ENCODE data around the gene GFY.

GFY gene

GRCh38 chr19:49427339-49427738, 2.2 kb downstream of the GFY start:
- no peak for DNase-seq (ENCODE audit: low read depth)

GRCh38 chr19:49427855-49428546, 2.8 kb downstream of the GFY start:
- H3K4me3 ChIP-seq (ENCODE audit: low read depth, low read length) = no peak overlapping the region
- no peak for DNase-seq (ENCODE audit: low read depth)

More at GRCh38 chr19:49427339-49427738, 2.2 kb downstream of the GFY start:
- H3K4me3 ChIP-seq (ENCODE audit: low read depth, low read length) = no peak overlapping the region

GRCh38 chr19:49428547-49429451, 3.6 kb downstream of the GFY start:
- no peak overlapping the region for H3K4me3 ChIP-seq (ENCODE audit: low read depth, low read length)

GRCh38 chr19:49430172-49430677, 5.0 kb downstream of the GFY start:
- DNase-seq (ENCODE audit: low read depth) = no peak
- no peak overlapping the region for H3K4me3 ChIP-seq (ENCODE audit: low read depth, low read length)

More at GRCh38 chr19:49428547-49429451, 3.6 kb downstream of the GFY start:
- DNase-seq (ENCODE audit: low read depth) = no peak

GRCh38 chr19:49430678-49431329, 5.6 kb downstream of the GFY start:
- H3K4me3 ChIP-seq (ENCODE audit: low read depth, low read length) = no peak overlapping the region
- no peak for DNase-seq (ENCODE audit: low read depth)

GRCh38 chr19:49431330-49431749, 6.2 kb downstream of the GFY start:
- H3K4me3 ChIP-seq (ENCODE audit: low read depth, low read length) = no peak overlapping the region
- DNase-seq (ENCODE audit: low read depth) = no peak

- no peak overlapping the region for H3K4me3 ChIP-seq (ENCODE audit: low read depth, low read length)
- no peak for DNase-seq (ENCODE audit: low read depth)
These were observed 7.2 kb downstream of the GFY start for GRCh38 chr19:49432141-49433073.

GRCh38 chr19:49433240-49433901, 8.2 kb downstream of the GFY start:
- no peak for DNase-seq (ENCODE audit: low read depth)
- H3K4me3 ChIP-seq (ENCODE audit: low read depth, low read length) = no peak overlapping the region

GRCh38 chr19:49434907-49435583, 9.9 kb downstream of the GFY start:
- no peak for DNase-seq (ENCODE audit: low read depth)
- H3K4me3 ChIP-seq (ENCODE audit: low read depth, low read length) = no peak overlapping the region

- DNase-seq (ENCODE audit: low read depth) = no peak
These were observed 10.5 kb downstream of the GFY start for GRCh38 chr19:49435670-49436069.

GRCh38 chr19:49436381-49437017, 11.3 kb downstream of the GFY start:
- no peak for DNase-seq (ENCODE audit: low read depth)
- no peak overlapping the region for H3K4me3 ChIP-seq (ENCODE audit: low read depth, low read length)

More at GRCh38 chr19:49435670-49436069, 10.5 kb downstream of the GFY start:
- no peak overlapping the region for H3K4me3 ChIP-seq (ENCODE audit: low read depth, low read length)

GRCh38 chr19:49437231-49437630, 12.0 kb downstream of the GFY start:
- no peak overlapping the region for H3K4me3 ChIP-seq (ENCODE audit: low read depth, low read length)
- no peak for DNase-seq (ENCODE audit: low read depth)

GRCh38 chr19:49438261-49438660, 13.1 kb downstream of the GFY start:
- no peak for DNase-seq (ENCODE audit: low read depth)
- no peak overlapping the region for H3K4me3 ChIP-seq (ENCODE audit: low read depth, low read length)

GRCh38 chr19:49439836-49440235, 14.6 kb downstream of the GFY start:
- H3K4me3 ChIP-seq (ENCODE audit: low read depth, low read length) = no peak overlapping the region
- no peak for DNase-seq (ENCODE audit: low read depth)

- no peak overlapping the region for H3K4me3 ChIP-seq (ENCODE audit: low read depth, low read length)
- DNase-seq (ENCODE audit: low read depth) = no peak
These were observed 15.4 kb downstream of the GFY start for GRCh38 chr19:49440439-49441209.

GRCh38 chr19:49441210-49441959, 16.2 kb downstream of the GFY start, which contains the start of gene SLC17A7:
Gene SLC17A7 (minus strand): TSS chr19:49441527. CDS start chr19:49441379, 148 bp downstream.
- peak within 1 kb of the TSS; percentile 65 for H3K4me3 ChIP-seq (ENCODE audit: low read depth, low read length)
- DNase-seq (ENCODE audit: low read depth) = no peak

Data from skeletal muscle cell (primary cell).